Endodermal cell (in vitro differentiated cells): ENCODE data around the gene PPP2R2B. TPM values are rescaled to one million over a fixed set of nuclear protein-coding genes. Genes with fewer than 3 reads are reported as not detected.

ENCODE experiments used
- DNase-seq: peaks from one replicate; pipeline ENCODE4 v3.0.0-alpha.2; 2017
- H3K27ac ChIP-seq: 2 replicates; pipeline ENCODE4 v1.5.1; 2013; ENCODE audit warnings: mild to moderate bottlenecking, low read depth, low read length, moderate library complexity
- H3K27me3 ChIP-seq: 2 replicates; pipeline ENCODE4 v1.6.1; 2013; ENCODE audit warnings: mild to moderate bottlenecking, low read length, moderate library complexity; ENCODE audit not compliant: insufficient read depth, control insufficient read depth, poor library complexity, severe bottlenecking
- H3K36me3 ChIP-seq: 2 replicates; pipeline ENCODE4 v1.7.0; 2013; ENCODE audit warnings: mild to moderate bottlenecking, low read length, moderate library complexity; ENCODE audit not compliant: control insufficient read depth, insufficient read depth
- H3K4me1 ChIP-seq: one replicate; pipeline ENCODE4 v1.7.0; 2013; ENCODE audit warnings: low read length; ENCODE audit not compliant: control insufficient read depth, insufficient read depth
- H3K4me3 ChIP-seq: 2 replicates; pipeline ENCODE4 v1.5.1; 2013; ENCODE audit warnings: mild to moderate bottlenecking, low read length, moderate library complexity
- H3K9ac ChIP-seq: 2 replicates; pipeline ENCODE4 v1.6.1; 2013; ENCODE audit warnings: mild to moderate bottlenecking, low read length, moderate library complexity; ENCODE audit not compliant: poor library complexity, severe bottlenecking; ENCODE audit errors: extremely low read depth
- H3K9me3 ChIP-seq: 2 replicates; pipeline ENCODE4 v1.6.1; 2013; ENCODE audit warnings: mild to moderate bottlenecking, low read length, moderate library complexity; ENCODE audit not compliant: control insufficient read depth
- H3K27ac Mint-ChIP-seq: 2 replicates; pipeline ENCODE4 v1.8.0; 2020; ENCODE audit warnings: mixed read lengths
- H3K27me3 Mint-ChIP-seq: 2 replicates; pipeline ENCODE4 v1.8.0; 2021; ENCODE audit warnings: mild to moderate bottlenecking, mixed read lengths; ENCODE audit not compliant: insufficient read depth
- H3K36me3 Mint-ChIP-seq: 2 replicates; pipeline ENCODE4 v1.8.0; 2020; ENCODE audit warnings: low read depth, mixed read lengths
- H3K4me1 Mint-ChIP-seq: 2 replicates; pipeline ENCODE4 v1.8.0; 2020; ENCODE audit warnings: mixed read lengths
- H3K4me3 Mint-ChIP-seq: 2 replicates; pipeline ENCODE4 v1.8.0; 2020; ENCODE audit warnings: mild to moderate bottlenecking, moderate library complexity, mixed read lengths
- H3K9me3 Mint-ChIP-seq: 2 replicates; pipeline ENCODE4 v1.8.0; 2020; ENCODE audit warnings: mild to moderate bottlenecking, mixed read lengths
- WGBS, 2 experiments: methylation state at CpG; one replicate each; pipeline versions ENCODE4 v1.1.5 to v1.1.7; 2013; ENCODE audit warnings: missing lambda C conversion rate in 2 of 2, mixed read lengths in 1 of 2; ENCODE audit not compliant: insufficient coverage in 1 of 2, insufficient read length in 1 of 2; 5-methylcytosine and 5-hydroxymethylcytosine counted together
- total RNA-seq, 2 donors: library from RNA; stranded (reverse); fragmentation: NEBNext Ultra II Directional in 1 of 2; extraction: Animal tissue kit (Norgen Biotek cat#: 25700) in 1 of 2; gene quantifications; 2 replicates in 1 of 2; 3 replicates in 1 of 2; pipeline ENCODE4 v1.2.1, GENCODE V29; 2021
- TF ChIP-seq, protein P1 (sequence below): fragments of 200-600 bp; sonication (generic); conservative IDR thresholded peaks from 2 replicates; pipeline ENCODE4 v1.5.0; 2021; ENCODE audit warnings: antibody characterized with exemption, mild to moderate bottlenecking

PPP2R2B gene
- total RNA-seq, 2 donors from 2014 or later, result 3.3 to 8.0 TPM

DNA sequence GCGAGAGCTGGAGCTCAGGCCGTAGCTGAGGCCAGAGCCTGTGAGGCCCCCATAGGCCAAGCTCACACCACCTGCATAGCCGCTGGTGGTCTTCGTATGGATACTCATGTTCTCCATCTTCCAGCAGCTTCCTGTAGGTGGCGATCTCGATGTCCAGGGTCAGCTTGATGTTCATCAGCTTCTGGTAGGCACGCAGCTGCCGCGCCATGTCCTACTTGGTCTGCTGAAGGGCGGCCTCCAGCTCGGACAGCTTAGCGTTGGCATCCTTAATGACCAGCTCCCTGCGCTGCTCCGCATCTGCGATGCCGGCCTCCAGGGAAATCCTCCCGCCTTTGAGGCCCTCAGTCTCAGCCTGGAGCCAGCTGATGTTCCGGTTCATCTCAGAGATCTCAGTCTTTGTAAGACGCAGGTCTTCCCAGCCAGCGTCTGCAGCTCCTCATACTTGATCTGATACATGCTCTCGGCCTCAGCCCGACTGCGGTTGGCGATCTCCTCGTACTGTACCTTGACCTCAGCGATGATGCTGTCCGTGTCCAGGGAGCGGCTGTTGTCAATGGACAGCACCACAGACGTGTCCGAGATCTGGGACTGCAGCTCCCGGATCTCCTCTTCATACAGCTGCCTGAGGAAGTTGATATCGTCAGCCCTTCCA lies 172.1 kb downstream of the PPP2R2B start:
- Histone ChIP-seq H3K36me3 (no peaks in the 10 kb centered on the region), H3K4me1 (peaks cover 3% of the 10 kb centered on the region)
- TF ChIP-seq, protein P1, sequence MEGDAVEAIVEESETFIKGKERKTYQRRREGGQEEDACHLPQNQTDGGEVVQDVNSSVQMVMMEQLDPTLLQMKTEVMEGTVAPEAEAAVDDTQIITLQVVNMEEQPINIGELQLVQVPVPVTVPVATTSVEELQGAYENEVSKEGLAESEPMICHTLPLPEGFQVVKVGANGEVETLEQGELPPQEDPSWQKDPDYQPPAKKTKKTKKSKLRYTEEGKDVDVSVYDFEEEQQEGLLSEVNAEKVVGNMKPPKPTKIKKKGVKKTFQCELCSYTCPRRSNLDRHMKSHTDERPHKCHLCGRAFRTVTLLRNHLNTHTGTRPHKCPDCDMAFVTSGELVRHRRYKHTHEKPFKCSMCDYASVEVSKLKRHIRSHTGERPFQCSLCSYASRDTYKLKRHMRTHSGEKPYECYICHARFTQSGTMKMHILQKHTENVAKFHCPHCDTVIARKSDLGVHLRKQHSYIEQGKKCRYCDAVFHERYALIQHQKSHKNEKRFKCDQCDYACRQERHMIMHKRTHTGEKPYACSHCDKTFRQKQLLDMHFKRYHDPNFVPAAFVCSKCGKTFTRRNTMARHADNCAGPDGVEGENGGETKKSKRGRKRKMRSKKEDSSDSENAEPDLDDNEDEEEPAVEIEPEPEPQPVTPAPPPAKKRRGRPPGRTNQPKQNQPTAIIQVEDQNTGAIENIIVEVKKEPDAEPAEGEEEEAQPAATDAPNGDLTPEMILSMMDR, result peak; percentile 73

GRCh38 chr5:146704949-146705665 lies 173.4 kb downstream of the PPP2R2B start:
- no peak for DNase-seq
- Histone ChIP-seq H3K9me3 (no peaks in the 10 kb centered on the region), H3K9ac (no peak overlapping the region), H3K36me3 (no peaks in the 10 kb centered on the region), H3K4me1 (peaks cover 13% of the 10 kb centered on the region), H3K27me3 (no peaks in the 10 kb centered on the region), H3K4me3 (no peak overlapping the region), H3K27ac (no peak overlapping the region)
- TF ChIP-seq, protein P1, result no peak
- Mint-ChIP-seq H3K4me1 (peaks cover 20% of the 10 kb centered on the region), H3K36me3 (no peaks in the 10 kb centered on the region), H3K27ac (no peak overlapping the region), H3K9me3 (no peaks in the 10 kb centered on the region), H3K4me3 (no peak overlapping the region), H3K27me3 (no peaks in the 10 kb centered on the region)
- WGBS, 2 experiments, result 94 to 95% methylated on average over 2 to 4 of the region's 4 CpGs

More for the DNA sequence above, 172.1 kb downstream of the PPP2R2B start:
- no peaks in the 10 kb centered on the region for H3K27me3 Mint-ChIP-seq
- Histone ChIP-seq H3K27ac (no peak overlapping the region), H3K9ac (no peak overlapping the region), H3K9me3 (no peaks in the 10 kb centered on the region), H3K27me3 (no peaks in the 10 kb centered on the region), H3K4me3 (no peak overlapping the region)
- 94 to 95% methylated on average over 26 to 32 of the region's 32 CpGs for WGBS, 2 experiments
- no peak overlapping the region for H3K4me3 Mint-ChIP-seq
- no peaks in the 10 kb centered on the region for H3K9me3 Mint-ChIP-seq
- H3K36me3 Mint-ChIP-seq, result no peaks in the 10 kb centered on the region
- no peak overlapping the region for H3K27ac Mint-ChIP-seq
- peak; percentile 84 for DNase-seq
- peaks cover 8% of the 10 kb centered on the region for H3K4me1 Mint-ChIP-seq

- Histone ChIP-seq H3K36me3 (no peaks in the 10 kb centered on the region), H3K4me3 (no peak overlapping the region), H3K27ac (no peak overlapping the region), H3K9me3 (no peaks in the 10 kb centered on the region), H3K9ac (no peak overlapping the region), H3K4me1 (peaks cover 16% of the 10 kb centered on the region), H3K27me3 (no peaks in the 10 kb centered on the region)
- TF ChIP-seq, protein P1, result no peak
- 75 to 96% methylated on average over 1 of the region's 1 CpG for WGBS, 2 experiments
- no peaks in the 10 kb centered on the region for H3K27me3 Mint-ChIP-seq
- DNase-seq, result no peak
- H3K9me3 Mint-ChIP-seq, result no peaks in the 10 kb centered on the region
- no peak overlapping the region for H3K4me3 Mint-ChIP-seq
- no peak overlapping the region for H3K27ac Mint-ChIP-seq
- H3K4me1 Mint-ChIP-seq, result peaks cover 31% of the 10 kb centered on the region
- no peaks in the 10 kb centered on the region for H3K36me3 Mint-ChIP-seq
Observed at GRCh38 chr5:146703899-146704298, 174.7 kb downstream of the PPP2R2B start.
